ENCODE results near the gene PACRG.

PACRG gene

DNA sequence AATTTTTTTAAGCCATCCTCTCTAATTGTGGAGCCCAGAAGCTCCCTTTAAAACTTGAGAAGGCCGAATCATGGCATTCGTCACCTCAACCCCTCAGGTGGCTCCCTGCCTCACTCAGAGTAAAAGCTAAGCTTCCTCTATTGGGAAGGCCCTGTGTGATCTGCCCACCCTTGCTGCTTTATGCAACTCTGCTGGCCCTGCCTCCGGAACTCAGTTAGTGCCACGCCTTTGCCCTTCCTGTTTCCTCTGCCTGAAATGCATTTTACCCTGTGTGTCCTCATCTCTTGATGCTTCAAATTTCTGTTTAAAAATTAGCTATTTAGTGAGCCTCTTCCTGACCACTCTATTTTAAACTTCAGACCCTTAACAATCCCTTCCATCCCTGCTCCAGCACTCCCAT lies 5.7 kb downstream of the PACRG start:
- ChIA-PET POLR2A (no interaction called here), CTCF (no interaction called here)
- H3K4me3 ChIP-seq (ENCODE audit: low read depth, low read length), result no peak overlapping the region
- DNase-seq (ENCODE audit: low read depth, low spot score), result no peak
- TF ChIP-seq, protein P1, sequence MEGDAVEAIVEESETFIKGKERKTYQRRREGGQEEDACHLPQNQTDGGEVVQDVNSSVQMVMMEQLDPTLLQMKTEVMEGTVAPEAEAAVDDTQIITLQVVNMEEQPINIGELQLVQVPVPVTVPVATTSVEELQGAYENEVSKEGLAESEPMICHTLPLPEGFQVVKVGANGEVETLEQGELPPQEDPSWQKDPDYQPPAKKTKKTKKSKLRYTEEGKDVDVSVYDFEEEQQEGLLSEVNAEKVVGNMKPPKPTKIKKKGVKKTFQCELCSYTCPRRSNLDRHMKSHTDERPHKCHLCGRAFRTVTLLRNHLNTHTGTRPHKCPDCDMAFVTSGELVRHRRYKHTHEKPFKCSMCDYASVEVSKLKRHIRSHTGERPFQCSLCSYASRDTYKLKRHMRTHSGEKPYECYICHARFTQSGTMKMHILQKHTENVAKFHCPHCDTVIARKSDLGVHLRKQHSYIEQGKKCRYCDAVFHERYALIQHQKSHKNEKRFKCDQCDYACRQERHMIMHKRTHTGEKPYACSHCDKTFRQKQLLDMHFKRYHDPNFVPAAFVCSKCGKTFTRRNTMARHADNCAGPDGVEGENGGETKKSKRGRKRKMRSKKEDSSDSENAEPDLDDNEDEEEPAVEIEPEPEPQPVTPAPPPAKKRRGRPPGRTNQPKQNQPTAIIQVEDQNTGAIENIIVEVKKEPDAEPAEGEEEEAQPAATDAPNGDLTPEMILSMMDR (IDR thresholded peaks at IDR 0.05; ENCODE audit: insufficient read depth, low read length, missing control alignments), result no peak

GRCh38 chr6:162736961-162737360 lies 9.2 kb downstream of the PACRG start:
- ChIA-PET CTCF (no interaction called here), POLR2A (no interaction called here)
- no peak overlapping the region for H3K4me3 ChIP-seq (ENCODE audit: low read depth, low read length)
- TF ChIP-seq, protein P1 (IDR thresholded peaks at IDR 0.05; ENCODE audit: insufficient read depth, low read length, missing control alignments), result no peak
- DNase-seq (ENCODE audit: low read depth, low spot score), result no peak

- CTCF ChIA-PET, result no interaction called here
- TF ChIP-seq, protein P1 (IDR thresholded peaks at IDR 0.05; ENCODE audit: insufficient read depth, low read length, missing control alignments), result no peak
- POLR2A ChIA-PET, result no interaction called here
- DNase-seq (ENCODE audit: low read depth, low spot score), result no peak
- H3K4me3 ChIP-seq (ENCODE audit: low read depth, low read length), result no peak overlapping the region
These were observed 23.0 kb downstream of the PACRG start for GRCh38 chr6:162750776-162751175.

DNA sequence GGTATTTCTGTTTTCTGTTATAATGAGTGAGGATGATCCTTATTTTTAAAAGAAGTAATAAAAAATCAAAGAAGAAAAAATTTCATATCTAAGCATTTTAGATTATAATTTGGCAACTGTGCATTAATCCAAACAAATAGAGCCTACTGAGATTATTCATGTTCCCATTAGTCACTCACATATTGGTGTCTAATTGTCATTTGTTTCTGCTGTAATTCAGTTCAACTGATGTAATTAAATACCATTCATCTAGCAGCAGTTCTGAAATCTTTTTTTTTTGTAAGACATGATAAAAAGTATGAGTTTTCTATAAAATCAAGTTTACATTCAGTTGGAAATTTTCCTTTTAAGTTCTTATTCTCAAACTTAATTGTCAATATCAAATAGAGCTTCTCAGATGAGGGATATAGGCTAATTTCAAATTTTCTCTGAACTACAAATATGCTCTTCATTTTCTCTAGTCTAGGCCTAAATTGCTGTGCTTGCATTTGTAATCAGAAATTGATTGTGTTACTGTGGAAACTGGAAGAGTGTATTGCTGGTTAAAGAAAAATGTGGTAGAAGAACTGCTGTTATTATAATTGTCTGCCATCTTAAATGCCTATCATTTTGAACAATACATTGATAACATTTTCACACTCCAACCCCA lies 23.6 kb downstream of the PACRG start:
- ChIA-PET POLR2A (no interaction called here), CTCF (no interaction called here)
- DNase-seq (ENCODE audit: low read depth, low spot score), result no peak
- H3K4me3 ChIP-seq (ENCODE audit: low read depth, low read length), result no peak overlapping the region
- TF ChIP-seq, protein P1 (IDR thresholded peaks at IDR 0.05; ENCODE audit: insufficient read depth, low read length, missing control alignments), result no peak

DNA sequence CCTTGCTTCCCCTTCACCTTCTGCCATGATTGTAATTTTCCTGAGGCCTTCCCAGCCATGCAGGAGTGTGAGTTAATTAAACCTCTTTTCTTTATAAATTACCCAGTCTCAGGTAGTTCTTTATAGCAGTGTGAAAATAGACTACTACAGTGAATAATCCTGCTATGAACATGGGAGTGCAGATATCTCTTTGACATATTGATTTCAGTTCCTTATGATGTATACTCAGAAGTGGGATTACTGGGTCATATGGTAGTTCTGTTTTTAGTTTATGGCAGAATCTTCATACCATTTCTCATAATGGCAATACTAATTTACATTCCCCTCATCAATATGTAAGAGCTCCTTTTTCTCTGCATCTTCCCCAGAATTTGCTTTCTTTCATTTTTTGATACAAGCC lies 26.0 kb downstream of the PACRG start:
- CTCF ChIA-PET, result no interaction called here
- POLR2A ChIA-PET, result no interaction called here
- no peak for DNase-seq (ENCODE audit: low read depth, low spot score)
- TF ChIP-seq, protein P1 (IDR thresholded peaks at IDR 0.05; ENCODE audit: insufficient read depth, low read length, missing control alignments), result no peak
- H3K4me3 ChIP-seq (ENCODE audit: low read depth, low read length), result no peak overlapping the region

DNA sequence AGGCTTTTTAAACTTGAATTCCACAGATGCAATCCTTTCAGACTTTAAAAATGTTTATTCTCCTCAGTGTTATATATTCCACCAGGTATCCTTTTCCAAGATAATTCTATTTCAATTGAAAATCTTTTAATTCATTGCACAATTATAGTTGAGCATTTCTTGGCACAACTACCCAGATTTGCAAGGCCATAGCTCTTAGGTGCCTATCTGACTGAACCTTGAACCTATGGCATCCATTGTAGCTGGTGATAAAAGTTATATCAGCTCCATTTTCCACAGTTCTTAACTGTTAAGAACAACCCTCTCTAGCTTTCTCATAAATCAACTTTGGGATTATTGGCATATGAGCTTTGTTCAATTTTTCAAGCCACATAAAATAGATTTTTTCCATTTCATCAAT lies 42.4 kb downstream of the PACRG start:
- DNase-seq (ENCODE audit: low read depth, low spot score), result no peak
- CTCF ChIA-PET, result no interaction called here
- H3K4me3 ChIP-seq (ENCODE audit: low read depth, low read length), result no peak overlapping the region
- POLR2A ChIA-PET, result no interaction called here
- TF ChIP-seq, protein P1 (IDR thresholded peaks at IDR 0.05; ENCODE audit: insufficient read depth, low read length, missing control alignments), result no peak

All from AG04449 (cell line).